DOHH2 (cell line): Measurements from ENCODE around the gene ARHGAP35.
"Not testable (repeated sequence)": the region's sequence is repeated elsewhere in the genome, so short reads cannot be mapped to it uniquely, and the experiment has no call there.

Experiments
- H3F3A ChIP-seq: fragments of 200-600 bp; sonication (generic), shearing (Covaris generic); 2 replicates; pipeline ENCODE4 v1.6.0; 2016; ENCODE audit warnings: antibody characterized with exemption, mild to moderate bottlenecking; ENCODE audit not compliant: control insufficient read depth, insufficient read depth
- H3K27ac ChIP-seq: fragments of 200-600 bp; sonication (generic); 2 replicates; pipeline ENCODE4 v1.5.1; 2014; ENCODE audit warnings: low read depth, mild to moderate bottlenecking, low read length, moderate library complexity
- H3K27me3 ChIP-seq: fragments of 200-600 bp; sonication (generic); 2 replicates; pipeline ENCODE4 v1.6.1; 2014; ENCODE audit warnings: mild to moderate bottlenecking, low read length, mixed read lengths; ENCODE audit not compliant: control insufficient read depth
- H3K36me3 ChIP-seq: fragments of 200-600 bp; sonication (generic); 2 replicates; pipeline ENCODE4 v1.6.1; 2014; ENCODE audit warnings: mild to moderate bottlenecking, low read length, moderate library complexity, mixed read lengths; ENCODE audit not compliant: control insufficient read depth
- H3K4me1 ChIP-seq: fragments of 200-600 bp; sonication (generic); 2 replicates; pipeline ENCODE4 v1.6.1; 2014; ENCODE audit warnings: mild to moderate bottlenecking, low read length, mixed read lengths; ENCODE audit not compliant: control insufficient read depth
- H3K4me2 ChIP-seq: fragments of 200-600 bp; sonication (generic); 2 replicates; pipeline ENCODE4 v1.6.0; 2014; ENCODE audit warnings: mild to moderate bottlenecking, low read length, moderate library complexity
- H3K4me3 ChIP-seq: fragments of 200-600 bp; sonication (generic); 2 replicates; pipeline ENCODE4 v1.5.1; 2014; ENCODE audit warnings: mild to moderate bottlenecking, low read length, mixed read lengths
- H3K79me2 ChIP-seq: fragments of 200-600 bp; sonication (generic); 2 replicates; pipeline ENCODE4 v1.6.1; 2014; ENCODE audit warnings: mild to moderate bottlenecking, low read length, mixed read lengths; ENCODE audit not compliant: control insufficient read depth
- H3K9me2 ChIP-seq: fragments of 200-600 bp; sonication (generic); replicated peaks from 2 replicates; pipeline ENCODE4 v1.6.1; 2014; ENCODE audit warnings: mild to moderate bottlenecking, low read length, mixed read lengths; ENCODE audit not compliant: control insufficient read depth
- H3K9me3 ChIP-seq: fragments of 200-600 bp; sonication (generic); 2 replicates; pipeline ENCODE4 v1.6.1; 2014; ENCODE audit warnings: antibody characterized with exemption, low read length, mixed read lengths; ENCODE audit not compliant: control insufficient read depth, insufficient read depth
- H4K20me1 ChIP-seq: fragments of 200-600 bp; sonication (generic); 2 replicates; pipeline ENCODE4 v1.6.0; 2014; ENCODE audit warnings: low read depth, mild to moderate bottlenecking, antibody characterized with exemption, low read length, moderate library complexity; ENCODE audit not compliant: control insufficient read depth, insufficient read depth
- EZH2phosphoT487 ChIP-seq: fragments of 200-600 bp; sonication (generic); IDR thresholded peaks from 2 replicates; pipeline ENCODE4 v1.6.1; 2017; ENCODE audit warnings: borderline replicate concordance, mild to moderate bottlenecking, antibody characterized with exemption, low read length, moderate library complexity, mixed read lengths
- TF ChIP-seq, protein P1 (sequence below): fragments of 200-600 bp; sonication (generic); IDR thresholded peaks from one replicate; pipeline ENCODE4 v1.5.1; 2014; ENCODE audit warnings: antibody characterized with exemption, mild to moderate bottlenecking, low read depth, low read length; ENCODE audit not compliant: poor library complexity, severe bottlenecking

The ARHGAP35 gene

DNA sequence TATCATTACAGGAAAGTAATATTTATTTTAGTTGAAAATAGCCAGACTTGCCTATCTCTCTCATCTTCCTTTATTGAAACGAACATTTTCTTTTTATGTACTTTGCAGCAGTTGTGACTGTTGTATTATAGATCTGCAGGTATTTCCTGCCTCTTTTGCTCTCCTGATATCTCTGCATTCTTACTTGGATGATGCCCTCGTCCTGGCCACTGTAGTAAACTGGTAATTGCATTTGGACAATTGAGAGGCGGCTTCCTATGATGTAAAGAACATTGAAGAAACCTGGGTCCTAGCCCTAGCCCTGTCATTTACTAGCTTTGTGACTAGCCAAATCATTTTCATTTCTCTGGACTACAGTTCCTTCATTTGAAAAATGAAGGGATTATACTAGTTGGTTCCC lies 6.4 kb downstream of the ARHGAP35 start:
- no peaks in the 10 kb centered on the region for H3K27me3 ChIP-seq
- H3K9me2 ChIP-seq: no peaks in the 10 kb centered on the region
- peaks cover 5% of the 10 kb centered on the region; the same call in 1 of the 2 replicates for H3F3A ChIP-seq
- no peaks in the 10 kb centered on the region for H3K9me3 ChIP-seq
- H3K4me1 ChIP-seq: peaks cover 67% of the 10 kb centered on the region
- peaks cover 100% of the 10 kb centered on the region for H3K79me2 ChIP-seq
- no peak overlapping the region for H3K4me3 ChIP-seq
- H3K36me3 ChIP-seq: peaks cover 19% of the 10 kb centered on the region
- 0 out of 2 replicates have a peak overlapping the region, but pooled peaks have one; percentile 6 for H3K4me2 ChIP-seq
- TF ChIP-seq EZH2phosphoT487: no peak
- TF ChIP-seq, protein P1, sequence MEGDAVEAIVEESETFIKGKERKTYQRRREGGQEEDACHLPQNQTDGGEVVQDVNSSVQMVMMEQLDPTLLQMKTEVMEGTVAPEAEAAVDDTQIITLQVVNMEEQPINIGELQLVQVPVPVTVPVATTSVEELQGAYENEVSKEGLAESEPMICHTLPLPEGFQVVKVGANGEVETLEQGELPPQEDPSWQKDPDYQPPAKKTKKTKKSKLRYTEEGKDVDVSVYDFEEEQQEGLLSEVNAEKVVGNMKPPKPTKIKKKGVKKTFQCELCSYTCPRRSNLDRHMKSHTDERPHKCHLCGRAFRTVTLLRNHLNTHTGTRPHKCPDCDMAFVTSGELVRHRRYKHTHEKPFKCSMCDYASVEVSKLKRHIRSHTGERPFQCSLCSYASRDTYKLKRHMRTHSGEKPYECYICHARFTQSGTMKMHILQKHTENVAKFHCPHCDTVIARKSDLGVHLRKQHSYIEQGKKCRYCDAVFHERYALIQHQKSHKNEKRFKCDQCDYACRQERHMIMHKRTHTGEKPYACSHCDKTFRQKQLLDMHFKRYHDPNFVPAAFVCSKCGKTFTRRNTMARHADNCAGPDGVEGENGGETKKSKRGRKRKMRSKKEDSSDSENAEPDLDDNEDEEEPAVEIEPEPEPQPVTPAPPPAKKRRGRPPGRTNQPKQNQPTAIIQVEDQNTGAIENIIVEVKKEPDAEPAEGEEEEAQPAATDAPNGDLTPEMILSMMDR: no peak
- H3K27ac ChIP-seq: no peak overlapping the region
- H4K20me1 ChIP-seq: peaks cover 20% of the 10 kb centered on the region; the same call in 1 of the 2 replicates

DNA sequence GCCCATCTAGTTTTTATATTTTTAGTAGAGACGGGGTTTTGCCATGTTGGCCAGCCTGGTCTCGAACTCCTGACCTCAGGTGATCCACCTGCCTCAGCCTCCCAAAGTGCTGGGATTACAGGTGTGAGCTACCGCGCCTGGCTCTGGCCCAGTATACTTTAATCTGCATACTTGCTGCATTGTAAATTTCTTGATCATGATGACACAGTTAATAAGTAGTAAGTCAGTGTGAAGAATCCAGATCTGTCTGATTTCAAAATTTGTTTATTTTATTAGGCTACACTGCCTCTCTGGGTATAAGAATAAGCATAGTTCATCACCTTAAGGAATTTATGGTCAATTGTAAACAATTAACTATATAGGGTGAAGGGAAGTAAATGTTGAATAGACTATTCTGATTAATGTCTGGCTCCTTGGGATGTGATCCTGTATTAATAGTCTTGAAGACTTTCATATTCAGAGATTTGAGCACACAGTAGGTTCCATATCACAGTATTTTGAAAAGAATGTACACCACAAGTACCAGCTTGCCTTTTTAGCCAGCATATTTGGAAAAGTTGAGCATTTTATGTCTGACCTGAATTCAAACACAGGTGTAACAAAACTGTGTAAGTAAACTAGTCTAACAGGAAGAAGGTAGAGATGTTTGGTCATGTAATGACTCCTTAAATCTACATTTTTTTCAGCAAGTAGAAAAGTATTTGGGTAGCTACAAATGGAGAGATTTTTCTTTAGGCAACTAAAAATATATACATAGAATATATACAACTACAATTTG lies 7.4 kb downstream of the ARHGAP35 start:
- H3K27me3 ChIP-seq: no peaks in the 10 kb centered on the region
- peaks cover 12% of the 10 kb centered on the region for H3K36me3 ChIP-seq
- TF ChIP-seq, protein P1: no peak
- no peaks in the 10 kb centered on the region for H3K9me2 ChIP-seq
- peaks cover 98% of the 10 kb centered on the region for H3K79me2 ChIP-seq
- H3K27ac ChIP-seq: peak overlapping the region; percentile 10; the same call in 1 of the 2 replicates
- no peak overlapping the region for H3K4me3 ChIP-seq
- peaks cover 57% of the 10 kb centered on the region for H3K4me1 ChIP-seq
- peak overlapping the region; percentile 24 for H3K4me2 ChIP-seq
- peaks cover 5% of the 10 kb centered on the region; the same call in 1 of the 2 replicates for H3F3A ChIP-seq
- no peaks in the 10 kb centered on the region for H3K9me3 ChIP-seq
- H4K20me1 ChIP-seq: peaks cover 13% of the 10 kb centered on the region; the same call in 1 of the 2 replicates

DNA sequence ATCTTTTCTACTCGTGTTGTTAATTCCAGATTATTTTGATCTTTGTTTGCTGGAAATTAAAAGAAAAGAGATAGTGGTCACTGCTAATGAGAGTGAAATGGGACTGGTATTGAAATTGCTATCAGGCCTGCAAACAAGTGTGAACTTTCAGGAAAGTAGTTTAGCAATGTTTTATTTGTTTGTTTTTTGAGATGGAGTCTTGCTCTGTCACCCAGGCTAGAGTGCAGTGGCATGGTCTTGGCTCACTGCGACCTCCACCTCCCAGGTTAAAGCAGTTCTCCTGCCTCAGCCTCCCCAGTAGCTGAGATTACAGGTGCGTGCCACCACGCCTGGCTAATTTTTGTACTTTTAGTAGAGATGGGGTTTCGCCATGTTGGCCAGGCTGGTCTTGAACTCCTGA lies 10.4 kb downstream of the ARHGAP35 start:
- H4K20me1 ChIP-seq: peaks cover 12% of the 10 kb centered on the region; the same call in 1 of the 2 replicates
- not testable (repeated sequence) for H3K27ac ChIP-seq, H3F3A ChIP-seq, H3K4me2 ChIP-seq, H3K9me2 ChIP-seq, H3K4me3 ChIP-seq, H3K27me3 ChIP-seq, H3K36me3 ChIP-seq, H3K9me3 ChIP-seq
- peaks cover 37% of the 10 kb centered on the region for H3K4me1 ChIP-seq
- peaks cover 95% of the 10 kb centered on the region for H3K79me2 ChIP-seq

DNA sequence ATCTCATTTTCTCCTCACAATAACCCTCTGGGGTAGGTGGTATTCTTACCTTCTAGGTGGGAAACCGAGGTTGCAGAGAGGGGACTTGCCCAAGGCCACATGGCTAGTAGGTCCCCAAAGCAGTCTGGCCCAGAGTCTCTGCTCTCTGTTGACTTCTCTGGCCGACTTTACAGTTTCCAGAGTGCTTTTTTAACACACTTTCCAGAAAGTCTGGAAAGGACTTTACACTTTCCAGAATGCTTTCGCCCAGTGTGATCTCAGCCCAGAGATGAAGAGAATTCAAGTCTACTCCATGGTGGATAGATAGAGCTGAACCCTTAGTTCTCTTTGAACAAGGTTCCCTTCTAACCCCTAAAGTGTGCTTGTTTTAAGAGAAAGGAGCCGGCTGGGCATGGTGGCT lies 12.2 kb downstream of the ARHGAP35 start:
- Histone ChIP-seq H3F3A (no peaks in the 10 kb centered on the region), H3K9me2 (no peaks in the 10 kb centered on the region), H3K36me3 (peaks cover 6% of the 10 kb centered on the region; the same call in 1 of the 2 replicates), H3K4me3 (no peak overlapping the region), H3K4me2 (no peak overlapping the region), H3K27me3 (no peaks in the 10 kb centered on the region), H3K4me1 (peaks cover 19% of the 10 kb centered on the region), H3K79me2 (peaks cover 85% of the 10 kb centered on the region), H3K27ac (no peak overlapping the region), H4K20me1 (peaks cover 8% of the 10 kb centered on the region; the same call in 1 of the 2 replicates), H3K9me3 (no peaks in the 10 kb centered on the region)
- TF ChIP-seq, protein P1: no peak
- no peak for TF ChIP-seq EZH2phosphoT487
